Stomach (tissue), 9 donors: ENCODE data around the gene LRIG2. TPM values are rescaled to one million over a fixed set of nuclear protein-coding genes. Genes with fewer than 3 reads are reported as not detected.

ENCODE experiments used
- DNase-seq, 2 donors: peaks; one replicate each; pipeline versions ENCODE4 v3.0.0 to v3.0.0-alpha.2; 2013 to 2019
- H3K27ac ChIP-seq, 5 donors: fragments of 200-600 bp in 4 of 5; sonication (generic) in 4 of 5; one replicate each; pipeline ENCODE4 v1.5.1; 2013 to 2019; ENCODE audit warnings: mild to moderate bottlenecking in 1 of 5, moderate library complexity in 1 of 5
- H3K27me3 ChIP-seq, 3 donors: fragments of 200-600 bp; sonication (generic); one replicate each; pipeline ENCODE4 v1.5.1; 2017 to 2019; ENCODE audit warnings: mixed run types in 1 of 3
- H3K36me3 ChIP-seq, 4 donors: fragments of 200-600 bp; sonication (generic); 1 replicate in 3 of 4; 2 replicates in 1 of 4; pipeline ENCODE4 v1.5.1; 2016 to 2019
- H3K4me1 ChIP-seq, 4 donors: fragments of 200-600 bp; sonication (generic); one replicate each; pipeline ENCODE4 v1.5.1; 2016 to 2019
- H3K4me3 ChIP-seq, 4 donors: fragments of 200-600 bp; sonication (generic) in 3 of 4; one replicate each; pipeline ENCODE4 v1.5.1; 2016 to 2019; ENCODE audit warnings: mild to moderate bottlenecking in 1 of 4
- H3K9me3 ChIP-seq, 4 donors: fragments of 200-600 bp; sonication (generic); one replicate each; pipeline ENCODE4 v1.5.1; 2016 to 2019
- CTCF ChIP-seq, 7 experiments: fragments of 450-650 bp in 4 of 7; fragments of 200-600 bp in 3 of 7; sonication (generic) in 3 of 7; IDR thresholded peaks; one replicate each; pipeline ENCODE4 v1.5.1; 2016 to 2019; ENCODE audit warnings: antibody characterized with exemption in 7 of 7, control low read depth in 2 of 7, mild to moderate bottlenecking in 1 of 7
- EP300 ChIP-seq: sonication (generic); formaldehyde crosslinking; IDR thresholded peaks from one replicate; pipeline ENCODE4 v1.6.1; 2017; ENCODE audit warnings: antibody characterized with exemption
- POLR2A ChIP-seq, 4 donors: fragments of 450-650 bp; IDR thresholded peaks; one replicate each; pipeline ENCODE4 v1.6.1; 2016; ENCODE audit warnings: antibody characterized with exemption in 4 of 4, control low read depth in 2 of 4, mild to moderate bottlenecking in 1 of 4, moderate library complexity in 1 of 4
- POLR2AphosphoS5 ChIP-seq, 3 donors: sonication (generic); formaldehyde crosslinking; IDR thresholded peaks; one replicate each; pipeline ENCODE4 v1.6.1; 2016; ENCODE audit warnings: antibody characterized with exemption in 3 of 3
- WGBS, 5 donors: extraction: QIAGEN DNeasy Blood & Tissue Kit in 3 of 5; methylation state at CpG; one replicate each; pipeline versions ENCODE4 v1.1.5 to v1.1.7; 2013 to 2018; 5-methylcytosine and 5-hydroxymethylcytosine counted together
- intact Hi-C: fragments of 100-400 bp; cut with DNase I; formaldehyde crosslinking; loops from one replicate; pipeline ENCODE4 v1.15.1; 2023; ENCODE audit warnings: low total_unique reads
- polyA plus RNA-seq, 3 donors: library from polyadenylated mRNA; stranded (reverse); fragments of 200-250 nt; gene quantifications; one replicate each; pipeline ENCODE4 v1.2.3, GENCODE V29; 2013
- total RNA-seq, 5 donors: library from RNA; depleted of rRNA; stranded (reverse); fragments of >200 nt; gene quantifications; one replicate each; pipeline versions ENCODE4 v1.1.0 to v1.2.3, GENCODE V29; 2014 to 2016
- donor health status: healthy with polysubstance abuse.
- donor health status: Bipolar disorder and iron deficiency.
- donor health status: healthy.

LRIG2 gene
- total and polyA plus RNA-seq, 8 donors, result 0.87 to 47.0 (median 13.1) TPM

DNA sequence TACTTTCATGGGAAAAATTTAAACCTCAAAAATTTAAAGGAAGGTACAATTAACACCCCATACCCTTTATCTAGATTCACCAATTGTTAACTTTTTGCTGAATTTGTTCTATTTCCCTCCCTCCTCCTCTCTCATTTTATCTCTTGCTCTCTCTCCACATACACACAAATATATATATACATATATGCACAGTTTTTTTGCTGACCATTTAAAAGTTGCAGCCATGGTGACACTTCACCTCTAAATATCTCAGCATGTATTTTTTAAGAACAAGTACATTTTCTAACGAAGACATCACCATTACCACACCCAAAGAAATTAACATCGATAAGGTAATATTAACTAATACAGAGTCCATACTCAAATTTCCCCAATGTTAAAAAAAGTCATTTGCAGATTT is 33.9 kb downstream of the LRIG2 start:
- WGBS, 5 donors, result 84 to 94% (median 87%) methylated on average over 2 of the region's 2 CpGs
- no peaks in the 10 kb centered on the region for H3K4me1 ChIP-seq
- H3K9me3 ChIP-seq, result no peaks in the 10 kb centered on the region
- H3K27ac ChIP-seq, result no peak overlapping the region
- intact Hi-C loops, result no loop called here
- no peaks in the 10 kb centered on the region for H3K27me3 ChIP-seq
- no peak for TF ChIP-seq EP300
- no peak for TF ChIP-seq POLR2AphosphoS5 (IDR thresholded peaks at IDR 0.05)
- no peak for TF ChIP-seq POLR2A (IDR thresholded peaks at IDR 0.05)
- no peak for TF ChIP-seq CTCF (IDR thresholded peaks at IDR 0.05)
- DNase-seq, result no peak
- H3K36me3 ChIP-seq, result peaks cover 66 to 100% (median 99%) of the 10 kb centered on the region in 4 donors
- no peak overlapping the region for H3K4me3 ChIP-seq

- no peak for TF ChIP-seq EP300
- peak in 1 of 3 donors; percentile 21 for TF ChIP-seq POLR2AphosphoS5 (IDR thresholded peaks at IDR 0.05)
Observed at GRCh38 chr1:113109908-113110554, 37.0 kb downstream of the LRIG2 start.

GRCh38 chr1:113118266-113118665 is 45.3 kb downstream of the LRIG2 start:
- peaks cover 74 to 100% (median 100%) of the 10 kb centered on the region in 4 donors for H3K36me3 ChIP-seq
- DNase-seq, result no peak
- no peaks in the 10 kb centered on the region for H3K27me3 ChIP-seq
- H3K4me1 ChIP-seq, result peaks cover 0 to under 1% (median 0%) of the 10 kb centered on the region in 4 donors
- intact Hi-C loops, result no loop called here
- no peak for TF ChIP-seq POLR2AphosphoS5 (IDR thresholded peaks at IDR 0.05)
- no peak for TF ChIP-seq POLR2A (IDR thresholded peaks at IDR 0.05)
- TF ChIP-seq EP300, result no peak
- TF ChIP-seq CTCF (IDR thresholded peaks at IDR 0.05), result no peak
- H3K27ac ChIP-seq, result no peak overlapping the region
- no peaks in the 10 kb centered on the region for H3K9me3 ChIP-seq
- H3K4me3 ChIP-seq, result no peak overlapping the region

More at GRCh38 chr1:113109908-113110554, 37.0 kb downstream of the LRIG2 start:
- no peaks in the 10 kb centered on the region for H3K27me3 ChIP-seq
- WGBS, 5 donors, result 58 to 70% (median 68%) methylated on average over 5 of the region's 5 CpGs
- H3K36me3 ChIP-seq, result peaks cover 62 to 100% (median 99%) of the 10 kb centered on the region in 4 donors
- no peak overlapping the region for H3K4me3 ChIP-seq
- H3K9me3 ChIP-seq, result no peaks in the 10 kb centered on the region
- intact Hi-C loops, result no loop called here
- H3K4me1 ChIP-seq, result no peaks in the 10 kb centered on the region
- peak overlapping the region in 2 of 5 donors; percentile 10 to 70 for H3K27ac ChIP-seq
- DNase-seq, result peak in 1 of 2 donors; percentile 36

DNA sequence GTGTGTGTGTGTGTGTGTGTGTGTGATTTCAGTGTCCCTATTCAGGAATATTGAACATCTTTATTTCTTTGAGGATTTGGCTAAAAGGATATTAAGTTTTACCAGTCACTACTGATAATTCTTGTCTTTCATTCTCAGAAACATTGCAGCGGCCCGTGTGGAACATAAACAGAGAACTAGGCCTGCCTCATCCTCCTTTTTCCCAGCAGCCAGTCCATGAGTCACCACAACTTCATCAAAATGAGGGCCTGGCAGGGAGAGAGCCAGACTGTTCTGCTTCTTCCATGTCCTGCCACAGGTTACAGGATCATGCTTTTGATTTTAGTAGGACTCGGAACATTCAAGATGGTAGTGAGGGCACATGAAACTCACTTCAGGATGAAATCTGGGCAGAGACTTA is 50.7 kb downstream of the LRIG2 start:
- no peaks in the 10 kb centered on the region for H3K9me3 ChIP-seq
- peak overlapping the region in 1 of 5 donors; percentile 27 for H3K27ac ChIP-seq
- no peak overlapping the region for H3K4me3 ChIP-seq
- TF ChIP-seq CTCF (IDR thresholded peaks at IDR 0.05) (no peak), POLR2AphosphoS5 (IDR thresholded peaks at IDR 0.05) (peak in 1 of 3 donors; percentile 39), POLR2A (IDR thresholded peaks at IDR 0.05) (no peak), EP300 (no peak)
- 75 to 86% (median 83%) methylated on average over 3 of the region's 3 CpGs for WGBS, 5 donors
- H3K36me3 ChIP-seq, result peaks cover 50 to 97% (median 93%) of the 10 kb centered on the region in 4 donors
- H3K4me1 ChIP-seq, result peaks cover 0 to 13% (median 3%) of the 10 kb centered on the region in 4 donors
- intact Hi-C loops, result no loop called here
- no peak for DNase-seq
- no peaks in the 10 kb centered on the region for H3K27me3 ChIP-seq

- DNase-seq, result no peak
- H3K4me1 ChIP-seq, result peaks cover 0 to 13% (median 3%) of the 10 kb centered on the region in 4 donors
- no peak for TF ChIP-seq POLR2A (IDR thresholded peaks at IDR 0.05)
- TF ChIP-seq EP300, result no peak
- TF ChIP-seq POLR2AphosphoS5 (IDR thresholded peaks at IDR 0.05), result no peak
- TF ChIP-seq CTCF (IDR thresholded peaks at IDR 0.05), result no peak
- peak overlapping the region in 1 of 5 donors; percentile 27 for H3K27ac ChIP-seq
- intact Hi-C loops, result no loop called here
- 65 to 88% (median 72%) methylated on average over 1 of the region's 1 CpG for WGBS, 5 donors
- H3K4me3 ChIP-seq, result no peak overlapping the region
- no peaks in the 10 kb centered on the region for H3K9me3 ChIP-seq
- H3K27me3 ChIP-seq, result no peaks in the 10 kb centered on the region
- peaks cover 44 to 96% (median 88%) of the 10 kb centered on the region in 4 donors for H3K36me3 ChIP-seq
Observed at GRCh38 chr1:113124366-113124765, 51.4 kb downstream of the LRIG2 start.
